ENCODE results near the gene VAV2. TPM values are rescaled to one million over a fixed set of nuclear protein-coding genes. Genes with fewer than 3 reads are reported as not detected.

VAV2 gene
- total and polyA plus RNA-seq, 4 donors = 4.9 to 26.4 (median 17.0) TPM

GRCh38 chr9:133773889-133774655 is 218.1 kb downstream of the VAV2 start:
- WGBS = 92% methylated on average over 9 of the region's 9 CpGs
- TF ChIP-seq EGR1 (IDR thresholded peaks at IDR 0.05; ENCODE audit: low read depth in 2 of 2) (no peak), ATF3 (IDR thresholded peaks at IDR 0.05) (no peak), FOXA1 (IDR thresholded peaks at IDR 0.05) (no peak)
- H3K27me3 ChIP-seq (ENCODE audit: control insufficient read depth in 4 of 4, insufficient read depth in 4 of 4, low read length in 3 of 4) = no peaks in the 10 kb centered on the region
- H3K36me3 ChIP-seq (ENCODE audit: control insufficient read depth in 4 of 4, insufficient read depth in 3 of 4, low read depth in 1 of 4, low read length in 3 of 4) = peaks cover 10 to 52% (median 20%) of the 10 kb centered on the region in 4 donors
- no peak overlapping the region for H3K9ac ChIP-seq (ENCODE audit: low read depth in 1 of 2, low read length in 2 of 2)
- H3K4me3 ChIP-seq (ENCODE audit: low read depth in 1 of 3, low read length in 3 of 3) = no peak overlapping the region
- peaks cover 0 to 27% (median 19%) of the 10 kb centered on the region in 4 donors for H3K4me1 ChIP-seq (ENCODE audit: control insufficient read depth in 4 of 4, insufficient read depth in 4 of 4, low read length in 3 of 4)
- DNase-seq (ENCODE audit: low spot score) = no peak
- no peaks in the 10 kb centered on the region for H3K9me3 ChIP-seq (ENCODE audit: control insufficient read depth in 4 of 4, low read length in 3 of 4)
- H3K27ac ChIP-seq (ENCODE audit: low read depth in 1 of 2, low read length in 2 of 2) = no peak overlapping the region

GRCh38 chr9:133772581-133772980 is 219.5 kb downstream of the VAV2 start:
- Histone ChIP-seq H3K4me3 (ENCODE audit: low read depth in 1 of 3, low read length in 3 of 3) (no peak overlapping the region), H3K36me3 (ENCODE audit: control insufficient read depth in 4 of 4, insufficient read depth in 3 of 4, low read depth in 1 of 4, low read length in 3 of 4) (peaks cover 7 to 47% (median 18%) of the 10 kb centered on the region in 4 donors), H3K4me1 (ENCODE audit: control insufficient read depth in 4 of 4, insufficient read depth in 4 of 4, low read length in 3 of 4) (peaks cover 4 to 40% (median 29%) of the 10 kb centered on the region in 4 donors), H3K9ac (ENCODE audit: low read depth in 1 of 2, low read length in 2 of 2) (no peak overlapping the region), H3K9me3 (ENCODE audit: control insufficient read depth in 4 of 4, low read length in 3 of 4) (no peaks in the 10 kb centered on the region), H3K27me3 (ENCODE audit: control insufficient read depth in 4 of 4, insufficient read depth in 4 of 4, low read length in 3 of 4) (no peaks in the 10 kb centered on the region), H3K27ac (ENCODE audit: low read depth in 1 of 2, low read length in 2 of 2) (no peak overlapping the region)
- TF ChIP-seq RXRA (IDR thresholded peaks at IDR 0.05) (no peak), TAF1 (conservative IDR thresholded peaks at IDR 0.05) (no peak), FOXA1 (IDR thresholded peaks at IDR 0.05) (no peak), NR2F2 (IDR thresholded peaks at IDR 0.05) (no peak), JUND (IDR thresholded peaks at IDR 0.05) (no peak), ZBTB33 (IDR thresholded peaks at IDR 0.05) (no peak), EGR1 (IDR thresholded peaks at IDR 0.05; ENCODE audit: low read depth in 2 of 2) (no peak), CTCF (IDR thresholded peaks at IDR 0.05; ENCODE audit: low read depth, low read length, missing input control) (no peak), ATF3 (IDR thresholded peaks at IDR 0.05) (no peak), RAD21 (IDR thresholded peaks at IDR 0.05) (no peak), SP1 (IDR thresholded peaks at IDR 0.05) (no peak), REST (IDR thresholded peaks at IDR 0.05) (no peak), HNF4G (IDR thresholded peaks at IDR 0.05) (no peak), MAX (IDR thresholded peaks at IDR 0.05) (no peak)
- 95% methylated on average over 7 of the region's 7 CpGs for WGBS
- DNase-seq (ENCODE audit: low spot score) = no peak
